Colonic mucosa (tissue), 4 donors: ENCODE results near the gene COL1A1. TPM values are rescaled to one million over a fixed set of nuclear protein-coding genes. Genes with fewer than 3 reads are reported as not detected.

ENCODE experiments used
- DNase-seq: peaks from one replicate; pipeline ENCODE4 v3.0.0-alpha.2; 2020
- H3K27ac ChIP-seq: fragments of 200-600 bp; one replicate; pipeline ENCODE4 v1.8.0; 2021
- H3K27me3 ChIP-seq: fragments of 200-600 bp; one replicate; pipeline ENCODE4 v1.8.0; 2021
- H3K36me3 ChIP-seq: fragments of 200-600 bp; one replicate; pipeline ENCODE4 v1.8.0; 2021
- H3K4me1 ChIP-seq: fragments of 200-600 bp; one replicate; pipeline ENCODE4 v1.8.0; 2021; ENCODE audit warnings: mild to moderate bottlenecking
- H3K4me3 ChIP-seq: fragments of 200-600 bp; one replicate; pipeline ENCODE4 v1.8.0; 2021
- H3K9ac ChIP-seq, 2 donors: one replicate each; pipeline ENCODE4 v1.7.0; 2013; ENCODE audit warnings: control low read depth in 2 of 2, low read depth in 2 of 2, low read length in 2 of 2
- H3K9me3 ChIP-seq: fragments of 200-600 bp; one replicate; pipeline ENCODE4 v1.8.0; 2021
- CTCF ChIP-seq: fragments of 200-600 bp; IDR thresholded peaks from one replicate; pipeline ENCODE4 v1.8.0; 2022; ENCODE audit warnings: antibody characterized with exemption, mild to moderate bottlenecking
- intact Hi-C: fragments of 100-400 bp; cut with DNase I; formaldehyde crosslinking; loops from one replicate; pipeline ENCODE4 v1.14.1; 2022
- total RNA-seq, 2 donors: library from RNA; stranded (reverse); fragmentation: NEBNext Ultra II Directional in 1 of 2; extraction: Animal tissue kit (Norgen Biotek cat#: 25700) in 1 of 2; gene quantifications; one replicate each; pipeline ENCODE4 v1.2.1, GENCODE V29; 2021
- donor health status: healthy.
- donor health status: DM: no; HTN: no; CAD: no.
- donor health status: DM: no; HTN: no; CAD: no.

COL1A1 gene
- total RNA-seq, 2 donors from 2014 or later: 74.7 to 127 TPM

- Histone ChIP-seq H3K27me3 (peaks cover 11% of the 10 kb centered on the region), H3K36me3 (no peaks in the 10 kb centered on the region), H3K4me3 (no peak overlapping the region), H3K9me3 (no peaks in the 10 kb centered on the region), H3K9ac (no peak overlapping the region), H3K27ac (no peak overlapping the region), H3K4me1 (peaks cover 3% of the 10 kb centered on the region)
- TF ChIP-seq CTCF: no peak
- DNase-seq: no peak
- intact Hi-C loops: loop anchor here (2.0 kb wide), 1 partner anchor 26 kb away; no protein-coding TSS in a partner anchor
Measured at GRCh38 chr17:50196826-50197225, 4.6 kb downstream of the COL1A1 start.

DNA sequence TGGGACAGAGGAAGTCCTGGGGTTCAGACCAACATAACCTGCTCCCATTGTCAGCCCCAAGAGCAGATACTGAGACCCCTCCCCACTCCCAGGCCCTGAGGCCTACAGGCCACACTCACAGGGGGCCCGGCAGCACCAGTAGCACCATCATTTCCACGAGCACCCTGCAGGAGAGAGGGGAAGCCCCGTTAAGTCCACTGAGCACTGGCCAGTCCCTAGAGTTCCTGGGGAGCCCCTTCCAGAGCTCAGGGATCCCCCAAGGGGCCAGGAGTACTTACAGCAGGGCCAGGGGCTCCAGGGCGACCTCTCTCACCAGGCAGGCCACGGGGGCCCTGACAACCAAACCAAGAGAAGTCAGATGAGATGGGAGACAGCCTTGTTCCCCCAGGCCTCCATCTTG lies 5.4 kb downstream of the COL1A1 start:
- no peak overlapping the region for H3K9ac ChIP-seq
- no peak overlapping the region for H3K27ac ChIP-seq
- TF ChIP-seq CTCF: no peak
- peaks cover 3% of the 10 kb centered on the region for H3K27me3 ChIP-seq
- peaks cover 3% of the 10 kb centered on the region for H3K4me1 ChIP-seq
- DNase-seq: no peak
- no peak overlapping the region for H3K4me3 ChIP-seq
- H3K36me3 ChIP-seq: no peaks in the 10 kb centered on the region
- intact Hi-C loops: loop anchor here (2.0 kb wide), 1 partner anchor 25 kb away; no protein-coding TSS in a partner anchor
- no peaks in the 10 kb centered on the region for H3K9me3 ChIP-seq

GRCh38 chr17:50194934-50195865 lies 6.2 kb downstream of the COL1A1 start:
- no peaks in the 10 kb centered on the region for H3K36me3 ChIP-seq
- intact Hi-C loops: no loop called here
- no peaks in the 10 kb centered on the region for H3K4me1 ChIP-seq
- H3K27me3 ChIP-seq: no peaks in the 10 kb centered on the region
- no peak for TF ChIP-seq CTCF
- no peak overlapping the region for H3K4me3 ChIP-seq
- DNase-seq: no peak
- no peak overlapping the region for H3K9ac ChIP-seq
- no peaks in the 10 kb centered on the region for H3K9me3 ChIP-seq
- no peak overlapping the region for H3K27ac ChIP-seq

- H3K27me3 ChIP-seq: no peaks in the 10 kb centered on the region
- no peaks in the 10 kb centered on the region for H3K36me3 ChIP-seq
- no peak overlapping the region for H3K27ac ChIP-seq
- no peak for TF ChIP-seq CTCF
- no peak for DNase-seq
- no peaks in the 10 kb centered on the region for H3K4me1 ChIP-seq
- intact Hi-C loops: no loop called here
- no peak overlapping the region for H3K9ac ChIP-seq
- H3K9me3 ChIP-seq: no peaks in the 10 kb centered on the region
- H3K4me3 ChIP-seq: no peak overlapping the region
Measured at GRCh38 chr17:50194140-50194933, 7.1 kb downstream of the COL1A1 start.

DNA sequence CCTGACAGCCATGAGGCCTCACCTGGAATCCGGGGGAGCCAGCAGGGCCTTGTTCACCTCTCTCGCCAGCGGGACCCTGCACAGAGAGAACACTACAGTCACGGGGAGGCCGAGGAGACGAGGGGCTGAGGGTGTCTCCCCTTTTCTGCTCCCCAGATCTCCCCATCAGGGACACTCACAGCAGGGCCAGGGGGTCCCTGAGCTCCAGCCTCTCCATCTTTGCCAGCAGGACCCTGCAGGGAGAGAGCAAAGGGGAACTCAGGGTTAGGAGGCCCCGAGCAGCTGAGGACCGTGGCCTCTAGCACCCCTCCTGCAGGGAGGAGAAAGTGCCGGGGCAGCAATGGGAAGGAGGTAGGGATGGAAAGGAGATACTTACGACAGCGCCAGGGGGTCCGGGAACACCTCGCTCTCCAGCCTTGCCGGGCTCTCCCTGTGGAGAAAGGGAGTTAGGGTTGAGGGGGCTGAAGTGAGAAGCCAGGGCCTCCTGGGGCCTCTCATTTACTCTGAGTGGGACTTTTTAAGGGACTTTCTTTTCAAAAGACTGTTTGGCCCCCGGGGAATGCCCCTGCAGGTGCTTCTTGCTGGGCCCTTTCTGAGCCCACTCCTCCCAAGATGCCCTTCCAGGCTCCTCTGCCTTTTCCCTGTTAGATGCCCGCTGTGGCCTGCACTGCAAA lies 8.7 kb downstream of the COL1A1 start:
- TF ChIP-seq CTCF: no peak
- intact Hi-C loops: no loop called here
- Histone ChIP-seq H3K4me1 (no peaks in the 10 kb centered on the region), H3K27me3 (no peaks in the 10 kb centered on the region), H3K36me3 (no peaks in the 10 kb centered on the region), H3K9ac (no peak overlapping the region), H3K27ac (no peak overlapping the region), H3K4me3 (no peak overlapping the region), H3K9me3 (no peaks in the 10 kb centered on the region)
- no peak for DNase-seq
